HG02884 (cell line): ENCODE results near the gene ADAM23.
A peak's percentile ranks its signal among the peaks of the same experiment; 100 is the strongest.

ENCODE experiments used
- ATAC-seq: cut with Tn5 transposase; IDR thresholded peaks from one replicate; pipeline ENCODE4 v1.9.1; 2021; ENCODE audit warnings: mild to moderate bottlenecking, moderate library complexity; ENCODE audit not compliant: unreplicated experiment

Gene ADAM23

DNA sequence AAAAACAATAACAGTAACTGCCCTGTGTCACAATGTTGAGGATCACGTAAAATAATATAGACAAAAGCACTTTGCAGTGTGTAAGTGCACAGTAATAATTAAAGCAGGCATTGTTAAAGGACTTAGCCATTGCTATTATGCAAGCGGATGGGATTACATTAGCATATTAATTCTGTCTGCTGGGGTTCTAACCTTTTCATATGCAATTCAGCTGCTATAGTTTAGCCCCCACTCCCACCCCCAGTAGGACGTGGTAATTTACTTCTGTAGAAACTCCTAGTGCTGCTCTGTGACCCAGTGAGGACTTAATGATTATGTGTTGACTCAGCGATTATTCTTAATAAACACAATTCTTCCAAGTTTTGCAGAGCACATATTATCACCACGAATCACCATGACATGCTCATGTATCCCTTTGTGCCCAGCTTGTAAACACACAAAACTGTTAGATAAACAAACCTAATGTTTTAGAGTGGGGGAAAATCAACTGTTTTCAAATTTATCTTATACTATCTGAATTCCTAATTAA, 5.1 kb upstream of the ADAM23 start:
- no peak for ATAC-seq

DNA sequence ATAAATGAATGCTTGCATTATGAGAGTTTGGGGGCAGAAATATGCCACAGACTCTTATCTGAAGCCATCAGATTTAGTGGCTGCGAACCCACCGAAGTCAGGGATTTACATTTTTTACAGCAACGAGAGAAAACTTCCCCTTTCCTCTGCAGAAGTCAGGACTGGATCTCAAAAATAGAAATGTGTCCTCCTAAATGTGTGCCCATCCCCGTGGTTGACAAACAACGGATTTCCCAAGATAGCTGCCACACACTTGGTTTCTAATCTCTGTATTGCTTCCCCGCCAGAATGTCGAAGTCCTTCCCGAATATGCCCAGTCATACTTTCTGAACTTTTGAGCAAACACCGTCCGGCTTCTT, 879 bp upstream of the ADAM23 start:
- no peak for ATAC-seq

DNA sequence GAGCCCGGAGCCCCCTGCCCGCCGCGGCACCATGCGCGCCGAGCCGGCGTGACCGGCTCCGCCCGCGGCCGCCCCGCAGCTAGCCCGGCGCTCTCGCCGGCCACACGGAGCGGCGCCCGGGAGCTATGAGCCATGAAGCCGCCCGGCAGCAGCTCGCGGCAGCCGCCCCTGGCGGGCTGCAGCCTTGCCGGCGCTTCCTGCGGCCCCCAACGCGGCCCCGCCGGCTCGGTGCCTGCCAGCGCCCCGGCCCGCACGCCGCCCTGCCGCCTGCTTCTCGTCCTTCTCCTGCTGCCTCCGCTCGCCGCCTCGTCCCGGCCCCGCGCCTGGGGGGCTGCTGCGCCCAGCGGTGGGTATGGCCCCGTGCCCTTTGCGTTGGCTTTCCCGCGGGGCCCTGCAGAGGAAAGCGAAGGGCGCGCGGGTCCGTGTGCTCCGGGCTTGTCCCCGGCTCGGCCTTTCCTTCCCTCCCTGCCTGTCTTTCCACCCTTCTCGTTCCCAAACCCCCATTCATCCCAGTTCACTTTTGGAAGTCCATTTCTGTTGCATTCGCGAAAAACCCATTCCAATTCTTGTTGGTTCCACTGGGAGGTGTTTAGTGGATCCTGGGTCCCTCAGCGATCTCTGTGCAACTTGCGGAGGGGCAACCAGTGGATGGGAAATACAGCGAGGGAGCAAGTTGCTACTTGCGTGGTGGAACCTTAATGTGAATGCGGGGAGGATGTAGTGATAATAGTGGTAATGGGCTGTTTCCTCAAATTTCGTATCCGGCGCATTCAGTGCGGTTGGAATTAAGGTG, 599 bp downstream of the ADAM23 start:
- peak; percentile 41 for ATAC-seq

DNA sequence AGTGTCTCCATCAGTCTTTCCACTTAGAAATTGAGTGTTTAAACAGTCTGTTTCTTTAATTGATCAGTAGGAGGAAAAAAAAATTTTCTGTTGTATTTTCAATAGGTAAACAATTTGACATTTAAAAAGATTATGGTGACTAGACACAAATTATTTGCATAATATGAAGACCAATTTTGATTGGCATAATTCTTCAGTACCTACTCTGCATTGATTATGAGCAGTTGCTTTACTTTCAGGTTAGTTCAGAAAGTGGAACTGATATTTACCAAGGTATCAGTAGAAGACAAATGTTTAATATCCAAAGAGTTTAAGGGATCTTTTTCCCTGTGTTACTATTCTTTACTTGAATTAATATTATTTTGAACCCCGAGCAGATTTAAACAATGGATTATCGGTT, 2.6 kb downstream of the ADAM23 start:
- no peak for ATAC-seq

DNA sequence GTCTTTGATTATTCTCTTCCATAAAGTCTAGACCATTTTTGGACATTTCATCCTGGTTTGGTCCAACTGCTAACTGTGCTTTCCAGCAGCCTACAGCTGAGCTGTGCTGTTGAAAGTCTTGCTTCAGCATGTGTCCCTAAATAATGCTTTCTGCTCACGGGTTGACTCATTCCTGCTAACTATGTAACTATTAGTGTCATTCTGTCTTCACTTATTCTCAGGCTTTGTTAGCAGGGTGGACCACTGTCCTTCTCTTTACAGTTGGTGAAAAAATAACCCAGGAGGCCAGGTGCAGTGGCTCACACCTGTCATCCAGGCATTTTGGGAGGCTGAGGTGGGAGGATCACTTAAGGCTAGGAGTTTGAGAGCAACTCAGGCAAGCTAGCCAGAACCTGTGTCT, 8.9 kb downstream of the ADAM23 start:
- ATAC-seq: peak; percentile 61

DNA sequence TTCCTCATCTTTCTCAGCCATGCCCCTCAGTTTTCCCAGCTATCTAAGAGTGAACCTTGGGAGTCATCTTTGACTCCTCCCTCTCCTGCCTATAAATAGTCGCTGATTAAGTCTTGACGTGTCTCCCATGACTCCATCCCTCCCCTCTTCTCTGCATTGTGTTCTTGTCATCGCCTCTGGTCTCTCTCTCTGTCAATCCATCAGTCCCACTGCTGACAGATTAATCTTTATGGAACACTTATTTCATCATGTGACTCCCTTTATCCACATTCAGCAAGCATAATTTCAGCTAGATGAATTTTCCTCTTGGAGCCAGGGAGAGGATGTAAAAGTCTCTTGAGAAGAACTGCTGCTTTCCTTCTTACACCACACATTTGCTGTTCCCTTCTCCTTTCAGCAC, 9.4 kb downstream of the ADAM23 start:
- ATAC-seq: no peak

DNA sequence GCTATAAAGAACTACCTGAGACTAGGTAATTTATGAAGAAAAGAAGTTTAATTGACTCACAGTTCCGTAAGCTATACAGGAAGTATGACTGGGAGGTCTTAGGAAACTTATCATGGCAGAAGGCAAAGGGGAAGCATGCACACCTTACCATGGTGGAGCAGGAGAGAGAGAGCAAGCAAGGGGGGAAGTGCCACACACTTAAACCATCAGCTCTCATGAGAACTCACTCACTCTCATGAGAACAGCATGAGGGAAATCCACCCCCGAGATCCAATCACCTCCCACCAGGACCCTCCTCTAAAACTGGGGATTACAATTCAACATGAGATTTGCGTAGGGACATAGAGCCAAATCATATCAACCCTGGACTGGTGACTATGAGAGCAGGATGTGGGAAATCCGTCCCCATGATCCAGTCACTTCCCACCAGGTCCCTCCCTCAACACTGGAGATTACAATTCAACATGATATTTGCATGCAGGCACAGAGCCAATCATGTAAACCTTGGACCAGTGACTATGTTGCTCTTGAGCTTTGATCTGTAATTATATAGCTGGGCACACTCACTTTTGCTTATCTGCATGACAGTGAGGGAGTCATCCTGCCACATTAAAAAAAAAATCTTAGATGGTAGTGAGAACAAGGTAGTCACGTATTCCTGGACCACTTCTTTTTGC, 12.9 kb downstream of the ADAM23 start:
- no peak for ATAC-seq

DNA sequence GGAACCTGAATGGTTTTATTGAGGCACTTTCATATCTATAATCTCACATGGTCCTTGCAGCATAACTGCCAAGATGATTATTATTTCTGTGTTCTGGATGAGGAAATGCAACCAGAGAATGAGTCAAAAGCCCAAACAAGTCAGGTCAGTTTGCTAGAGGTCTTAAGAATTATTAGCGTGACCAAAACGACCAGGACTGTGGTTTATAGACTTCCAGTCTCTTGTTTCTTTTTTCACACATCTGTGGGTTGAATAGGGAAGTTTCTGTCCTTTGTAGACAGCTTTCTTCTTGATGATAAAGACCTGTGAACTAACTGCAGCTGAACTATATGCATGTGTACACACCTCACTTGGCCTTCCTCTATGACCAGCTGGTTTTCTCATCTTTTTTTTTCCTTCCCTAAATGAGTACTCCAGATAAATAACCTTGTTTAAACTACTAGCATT, 13.9 kb downstream of the ADAM23 start:
- peak; percentile 92 for ATAC-seq

DNA sequence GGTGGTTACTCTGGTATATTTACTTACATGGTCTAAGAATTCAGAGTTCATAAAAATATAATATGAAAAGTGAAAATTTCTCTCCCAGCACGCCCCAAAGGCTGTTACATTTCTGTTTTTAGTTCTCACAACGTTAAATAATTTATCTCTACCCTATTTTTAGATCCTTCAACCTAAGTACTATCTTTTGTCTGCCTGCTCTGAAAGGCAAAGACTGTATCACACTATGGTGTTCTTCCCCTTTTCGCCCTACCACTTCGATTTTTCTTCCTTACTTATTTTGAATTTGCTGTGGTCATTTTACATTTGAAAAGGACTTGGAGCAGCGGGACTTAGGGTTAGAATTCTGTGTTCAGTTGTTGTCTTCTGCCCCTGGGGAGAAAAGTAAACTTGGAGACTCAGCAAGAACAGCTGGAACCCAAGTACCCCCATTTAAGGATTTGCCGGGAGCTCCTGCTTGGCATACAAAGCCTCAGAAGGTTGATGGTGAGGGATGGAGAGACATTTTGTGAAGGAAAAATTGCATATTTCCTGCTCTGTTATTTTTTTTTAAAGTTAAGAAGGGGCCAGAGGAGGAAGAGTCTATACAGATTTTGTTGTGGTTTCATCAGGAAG, 19.0 kb downstream of the ADAM23 start:
- no peak for ATAC-seq

DNA sequence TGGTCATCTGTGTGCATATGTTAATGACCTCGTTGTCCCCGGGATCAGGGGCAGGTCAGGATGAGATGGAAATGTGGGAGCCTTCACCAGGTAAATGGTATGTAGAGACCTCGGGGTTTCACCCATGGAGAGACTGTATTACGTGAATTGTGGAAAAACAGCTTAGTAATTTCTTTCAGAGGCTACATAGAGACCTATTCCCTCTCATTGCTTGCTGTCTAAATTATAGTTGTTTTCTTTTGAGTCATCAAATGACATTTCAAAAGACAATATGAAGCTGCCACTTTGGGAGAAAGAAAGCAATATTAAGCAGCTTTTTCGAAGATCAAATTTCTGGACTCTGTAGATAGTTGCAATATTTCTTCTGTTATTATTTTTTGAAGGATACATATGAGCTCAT, 20.4 kb downstream of the ADAM23 start:
- no peak for ATAC-seq

DNA sequence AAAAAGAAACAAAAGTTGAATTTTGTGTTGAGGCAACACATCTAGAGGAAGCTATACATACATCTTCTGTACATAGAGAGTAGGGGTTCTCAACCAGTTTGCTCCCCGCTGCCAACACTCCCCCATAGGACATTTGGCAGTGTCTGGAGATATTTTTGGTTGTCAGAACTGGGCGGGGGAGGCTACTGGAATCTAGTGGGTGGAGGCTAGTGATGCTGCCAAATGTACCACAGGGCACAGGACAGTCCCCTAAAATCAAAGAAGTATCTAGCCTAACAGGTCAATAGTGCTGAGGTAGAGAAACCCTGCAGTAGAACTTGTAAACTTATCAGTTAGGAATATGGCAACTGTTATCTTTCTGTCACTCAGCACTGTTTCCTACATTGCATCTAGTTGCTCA, 21.3 kb downstream of the ADAM23 start:
- ATAC-seq: no peak

DNA sequence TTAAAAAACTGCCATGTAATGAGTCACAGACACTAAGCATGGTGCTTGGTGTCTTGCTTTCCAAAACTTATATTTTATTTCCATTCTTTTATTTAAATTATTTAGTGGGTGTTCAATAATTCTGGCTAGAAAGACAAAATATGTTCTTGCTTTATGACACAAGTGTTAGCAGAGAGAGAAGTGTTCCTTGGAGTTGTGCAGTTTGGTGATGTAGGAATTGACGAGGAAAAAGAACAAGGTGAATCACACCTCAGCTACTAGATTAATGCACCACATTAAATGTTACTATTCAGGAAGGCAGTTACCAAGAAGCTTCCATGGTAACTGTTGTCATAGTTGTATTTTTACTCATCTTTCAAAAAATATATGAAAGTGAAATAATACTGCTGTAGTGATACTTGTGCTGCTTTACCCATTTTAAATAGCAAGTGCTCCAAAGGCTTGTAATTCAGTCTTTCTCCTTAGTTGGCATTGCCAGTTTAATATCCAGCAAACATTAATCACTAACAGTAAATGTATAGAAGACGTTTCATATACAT, 28.3 kb downstream of the ADAM23 start:
- ATAC-seq: peak; percentile 57

DNA sequence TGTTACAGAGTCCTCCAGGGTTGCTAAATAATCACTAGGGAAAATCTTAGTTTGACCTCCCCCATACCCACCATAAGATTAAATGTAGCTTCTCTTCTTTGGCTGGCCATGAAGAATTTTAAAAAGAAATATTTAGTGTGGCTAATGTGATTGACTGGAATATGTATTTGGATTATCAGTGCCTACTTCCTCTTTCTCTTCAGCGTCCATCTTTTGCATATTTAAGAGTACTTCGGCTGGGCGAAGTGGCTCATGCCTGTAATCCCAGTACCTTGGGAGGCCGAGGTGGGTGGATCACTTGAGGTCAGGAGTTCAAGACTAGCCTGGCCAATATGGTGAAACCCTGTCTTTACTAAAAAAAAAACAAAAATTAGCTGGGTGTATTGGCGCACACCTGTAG, 28.8 kb downstream of the ADAM23 start:
- peak; percentile 46 for ATAC-seq

DNA sequence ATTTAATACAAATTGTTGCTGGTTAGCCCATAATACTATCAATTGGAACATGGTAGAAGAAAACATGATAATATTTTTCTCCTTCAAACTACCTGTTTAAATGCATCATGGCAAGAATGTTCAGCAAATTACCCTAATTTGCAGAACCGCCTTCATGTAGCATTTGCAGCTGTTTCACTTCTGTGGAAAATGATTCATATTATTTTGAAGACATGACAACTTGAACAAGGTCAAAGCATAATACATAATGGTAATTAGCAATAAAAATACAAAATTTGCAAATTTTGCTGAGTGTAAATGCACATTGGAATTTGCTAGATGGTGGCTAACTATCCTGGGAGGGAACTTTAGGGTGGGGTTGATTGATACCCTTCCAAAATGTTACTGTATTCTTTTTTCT, 30.8 kb downstream of the ADAM23 start:
- ATAC-seq: no peak

DNA sequence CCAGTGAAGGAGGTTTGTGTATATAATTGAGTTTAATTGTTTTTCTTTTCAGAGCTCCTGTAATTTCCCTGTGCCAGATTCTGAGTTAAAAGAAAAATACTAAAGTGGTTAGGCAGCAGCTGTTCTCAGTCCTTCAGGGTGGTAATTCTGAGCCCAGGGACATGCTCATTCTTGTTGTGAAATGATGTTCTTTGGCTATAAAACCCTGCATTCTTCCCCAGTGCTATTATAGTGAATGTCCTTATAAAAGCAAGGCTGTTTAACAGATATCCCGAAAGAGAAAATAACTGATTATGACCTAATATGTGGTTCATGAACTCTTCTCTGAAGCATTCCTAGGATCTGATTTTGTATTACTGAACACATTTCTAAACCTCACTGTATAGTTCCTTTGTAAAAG, 34.0 kb downstream of the ADAM23 start:
- no peak for ATAC-seq

DNA sequence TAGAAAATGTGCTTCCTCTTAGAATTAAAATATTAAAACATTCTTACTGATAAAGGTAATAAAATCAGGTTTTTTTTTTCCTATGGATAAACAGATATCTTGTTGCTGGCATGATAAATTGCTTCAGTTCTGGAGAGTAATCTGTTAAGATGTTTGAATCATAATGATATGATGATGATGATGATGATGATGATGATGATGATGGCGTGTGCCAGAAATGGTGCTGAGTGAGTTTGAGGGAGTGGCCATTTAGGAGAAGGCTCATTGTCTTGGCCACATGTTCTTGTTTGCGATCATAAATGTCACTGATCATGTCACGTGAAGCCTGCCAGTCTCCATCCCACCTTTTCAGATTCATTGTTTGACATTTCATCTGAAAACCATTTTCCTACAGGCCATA, 35.0 kb downstream of the ADAM23 start:
- ATAC-seq: no peak

DNA sequence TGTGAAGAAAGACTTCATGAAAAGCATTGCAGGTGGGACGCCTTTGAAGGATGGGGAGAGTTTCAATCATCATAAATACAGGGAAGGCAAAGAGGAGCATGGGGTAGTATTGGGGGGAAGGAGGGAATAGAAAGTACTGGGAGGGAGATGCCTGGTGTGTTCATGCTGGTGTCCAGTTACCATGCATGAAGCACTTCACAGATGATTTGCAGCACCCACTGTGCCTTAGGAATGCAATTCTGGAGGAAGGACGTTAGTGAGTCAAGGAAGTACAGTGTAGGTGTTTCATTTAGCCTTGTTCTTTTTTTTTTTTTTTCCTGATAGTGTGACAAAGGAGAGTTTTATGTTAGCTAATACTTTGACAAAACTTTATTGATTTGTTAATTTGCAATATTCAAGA, 36.8 kb downstream of the ADAM23 start:
- no peak for ATAC-seq

DNA sequence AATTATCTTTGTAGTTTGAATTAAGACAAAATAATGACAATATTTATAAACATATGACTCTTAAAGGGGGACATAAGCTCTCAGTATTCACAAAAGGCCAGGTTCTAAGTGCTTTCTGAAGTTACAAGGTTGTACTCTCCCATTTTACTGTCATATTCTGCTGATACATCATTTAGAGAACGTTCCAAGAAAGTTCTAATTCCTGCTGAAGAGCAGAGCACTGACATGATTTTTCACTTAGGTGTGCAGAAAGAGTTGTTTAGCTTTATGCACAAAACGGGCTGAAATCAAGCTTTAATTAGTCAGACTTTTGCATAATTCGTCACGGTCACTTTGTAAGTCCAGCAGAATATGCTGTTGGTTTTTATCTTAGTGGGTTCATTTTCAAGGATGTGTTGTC, 37.3 kb downstream of the ADAM23 start:
- ATAC-seq: no peak

DNA sequence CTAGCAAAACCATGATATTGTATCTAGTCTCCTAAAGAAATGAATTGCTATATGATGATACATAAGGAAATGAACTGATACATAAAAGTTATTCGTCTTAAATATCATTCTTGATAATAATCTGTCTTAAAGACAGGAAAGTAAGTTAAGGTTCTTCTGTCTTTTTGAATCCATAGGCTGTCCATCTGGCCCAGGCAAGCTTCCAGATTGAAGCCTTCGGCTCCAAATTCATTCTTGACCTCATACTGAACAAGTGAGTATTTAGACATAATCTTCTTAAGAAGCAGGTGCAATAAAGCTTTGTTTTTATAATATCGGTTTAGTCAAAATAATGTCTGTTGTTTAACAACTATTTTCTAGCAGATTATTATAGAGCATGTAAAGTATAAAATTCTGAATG, 37.7 kb downstream of the ADAM23 start:
- ATAC-seq: no peak

DNA sequence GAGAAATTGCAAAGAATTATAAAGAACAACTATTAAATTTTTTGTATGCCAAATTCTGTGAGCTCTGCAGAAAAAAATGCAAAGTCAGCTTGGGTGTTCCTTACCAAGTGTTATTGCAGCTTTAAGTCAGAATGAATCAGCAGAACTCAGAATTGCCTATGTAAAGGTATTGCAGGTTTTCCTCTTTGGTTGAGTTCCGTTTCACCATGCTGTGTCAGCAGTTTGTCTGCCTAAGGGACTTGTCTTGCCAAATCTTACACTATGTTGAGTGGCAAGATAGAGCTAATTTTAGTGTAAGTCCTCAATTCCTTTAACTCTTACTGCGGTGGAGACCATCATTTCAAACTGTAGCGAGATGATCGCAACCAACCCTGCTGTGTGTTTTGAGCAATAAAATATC, 38.8 kb downstream of the ADAM23 start:
- no peak for ATAC-seq

DNA sequence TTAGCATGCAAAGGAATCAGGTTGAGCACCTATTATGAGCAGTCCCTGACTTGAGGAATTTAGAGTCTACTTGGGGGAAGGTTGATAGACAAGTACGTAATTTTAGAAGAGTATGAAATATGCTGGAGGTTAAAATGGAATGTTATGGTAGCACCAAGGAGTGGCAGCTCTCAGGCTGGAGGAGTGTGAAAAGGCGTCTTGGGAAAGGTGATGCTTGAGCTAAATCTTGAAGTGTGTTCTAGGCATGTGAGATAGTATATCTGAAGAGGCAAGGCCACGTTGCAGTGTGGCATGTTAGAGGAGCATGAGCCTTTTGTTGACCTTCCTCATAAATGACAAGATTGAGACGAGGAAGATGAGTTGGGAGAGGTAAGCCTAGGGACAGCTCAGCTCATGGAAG, 39.3 kb downstream of the ADAM23 start:
- no peak for ATAC-seq

DNA sequence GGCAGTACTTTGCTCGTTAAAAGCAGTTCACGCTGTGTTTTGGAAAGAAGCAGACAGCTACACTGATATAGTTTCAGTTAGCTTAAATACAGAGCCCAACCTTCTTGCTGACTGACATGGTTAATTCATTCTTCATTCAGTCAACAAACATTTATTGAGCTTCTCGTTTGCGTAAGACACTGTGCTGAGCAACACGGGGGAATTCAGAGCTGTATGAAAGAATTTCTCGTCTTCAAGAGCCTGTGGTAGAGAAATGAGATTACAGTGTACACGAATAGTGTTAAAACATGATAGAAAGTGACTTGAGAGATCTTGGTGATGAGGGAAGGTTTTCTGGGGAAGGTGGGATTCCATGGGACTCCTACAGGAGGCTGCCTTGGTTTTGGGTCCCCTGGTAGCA, 44.7 kb downstream of the ADAM23 start:
- no peak for ATAC-seq
